Measurements from ENCODE around the gene PPT2. TPM values are rescaled to one million over a fixed set of nuclear protein-coding genes. Genes with fewer than 3 reads are reported as not detected.
A peak's percentile ranks its signal among the peaks of the same experiment; 100 is the strongest.

PPT2 gene
- total and polyA plus RNA-seq, 2 of the 13 experiments (the other 11 are each of a cell fraction or from before 2014, with no cell fraction given): 39.2 to 61.8 TPM

DNA sequence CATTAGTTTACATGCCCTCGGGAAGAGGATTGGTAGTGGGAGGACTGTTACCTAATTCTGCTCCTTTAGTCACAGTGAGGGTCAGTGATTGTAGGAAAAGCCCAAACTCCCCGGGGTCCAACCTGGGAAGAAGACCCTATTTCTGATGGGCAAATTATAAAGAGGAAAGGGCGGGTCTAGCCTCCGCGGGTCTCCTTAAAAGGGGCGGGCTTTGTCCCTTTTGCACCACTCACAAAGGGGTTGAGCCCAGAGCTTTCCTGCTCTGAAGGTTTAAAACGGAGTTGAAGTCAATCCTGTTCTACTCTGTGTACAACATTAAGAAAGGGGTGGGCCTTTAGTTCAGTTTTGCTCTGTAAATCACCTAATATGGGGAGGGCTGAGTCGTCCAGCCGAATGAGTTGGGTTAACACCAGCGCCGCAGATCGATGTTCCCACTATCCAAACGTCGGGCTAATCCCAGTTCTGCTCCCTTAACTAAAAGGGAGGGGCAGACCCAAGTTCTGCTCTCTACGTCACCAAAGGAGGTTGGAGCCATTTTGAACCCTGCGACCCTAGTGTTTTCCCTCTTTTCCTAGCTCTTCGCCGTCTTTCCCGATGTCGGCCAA lies 23.3 kb downstream of the PPT2 start (continued):
- TF ChIP-seq ZNF234 (CRISPR knock-in tag; conservative IDR thresholded peaks at IDR 0.05): no peak
- TF ChIP-seq, protein P1, sequence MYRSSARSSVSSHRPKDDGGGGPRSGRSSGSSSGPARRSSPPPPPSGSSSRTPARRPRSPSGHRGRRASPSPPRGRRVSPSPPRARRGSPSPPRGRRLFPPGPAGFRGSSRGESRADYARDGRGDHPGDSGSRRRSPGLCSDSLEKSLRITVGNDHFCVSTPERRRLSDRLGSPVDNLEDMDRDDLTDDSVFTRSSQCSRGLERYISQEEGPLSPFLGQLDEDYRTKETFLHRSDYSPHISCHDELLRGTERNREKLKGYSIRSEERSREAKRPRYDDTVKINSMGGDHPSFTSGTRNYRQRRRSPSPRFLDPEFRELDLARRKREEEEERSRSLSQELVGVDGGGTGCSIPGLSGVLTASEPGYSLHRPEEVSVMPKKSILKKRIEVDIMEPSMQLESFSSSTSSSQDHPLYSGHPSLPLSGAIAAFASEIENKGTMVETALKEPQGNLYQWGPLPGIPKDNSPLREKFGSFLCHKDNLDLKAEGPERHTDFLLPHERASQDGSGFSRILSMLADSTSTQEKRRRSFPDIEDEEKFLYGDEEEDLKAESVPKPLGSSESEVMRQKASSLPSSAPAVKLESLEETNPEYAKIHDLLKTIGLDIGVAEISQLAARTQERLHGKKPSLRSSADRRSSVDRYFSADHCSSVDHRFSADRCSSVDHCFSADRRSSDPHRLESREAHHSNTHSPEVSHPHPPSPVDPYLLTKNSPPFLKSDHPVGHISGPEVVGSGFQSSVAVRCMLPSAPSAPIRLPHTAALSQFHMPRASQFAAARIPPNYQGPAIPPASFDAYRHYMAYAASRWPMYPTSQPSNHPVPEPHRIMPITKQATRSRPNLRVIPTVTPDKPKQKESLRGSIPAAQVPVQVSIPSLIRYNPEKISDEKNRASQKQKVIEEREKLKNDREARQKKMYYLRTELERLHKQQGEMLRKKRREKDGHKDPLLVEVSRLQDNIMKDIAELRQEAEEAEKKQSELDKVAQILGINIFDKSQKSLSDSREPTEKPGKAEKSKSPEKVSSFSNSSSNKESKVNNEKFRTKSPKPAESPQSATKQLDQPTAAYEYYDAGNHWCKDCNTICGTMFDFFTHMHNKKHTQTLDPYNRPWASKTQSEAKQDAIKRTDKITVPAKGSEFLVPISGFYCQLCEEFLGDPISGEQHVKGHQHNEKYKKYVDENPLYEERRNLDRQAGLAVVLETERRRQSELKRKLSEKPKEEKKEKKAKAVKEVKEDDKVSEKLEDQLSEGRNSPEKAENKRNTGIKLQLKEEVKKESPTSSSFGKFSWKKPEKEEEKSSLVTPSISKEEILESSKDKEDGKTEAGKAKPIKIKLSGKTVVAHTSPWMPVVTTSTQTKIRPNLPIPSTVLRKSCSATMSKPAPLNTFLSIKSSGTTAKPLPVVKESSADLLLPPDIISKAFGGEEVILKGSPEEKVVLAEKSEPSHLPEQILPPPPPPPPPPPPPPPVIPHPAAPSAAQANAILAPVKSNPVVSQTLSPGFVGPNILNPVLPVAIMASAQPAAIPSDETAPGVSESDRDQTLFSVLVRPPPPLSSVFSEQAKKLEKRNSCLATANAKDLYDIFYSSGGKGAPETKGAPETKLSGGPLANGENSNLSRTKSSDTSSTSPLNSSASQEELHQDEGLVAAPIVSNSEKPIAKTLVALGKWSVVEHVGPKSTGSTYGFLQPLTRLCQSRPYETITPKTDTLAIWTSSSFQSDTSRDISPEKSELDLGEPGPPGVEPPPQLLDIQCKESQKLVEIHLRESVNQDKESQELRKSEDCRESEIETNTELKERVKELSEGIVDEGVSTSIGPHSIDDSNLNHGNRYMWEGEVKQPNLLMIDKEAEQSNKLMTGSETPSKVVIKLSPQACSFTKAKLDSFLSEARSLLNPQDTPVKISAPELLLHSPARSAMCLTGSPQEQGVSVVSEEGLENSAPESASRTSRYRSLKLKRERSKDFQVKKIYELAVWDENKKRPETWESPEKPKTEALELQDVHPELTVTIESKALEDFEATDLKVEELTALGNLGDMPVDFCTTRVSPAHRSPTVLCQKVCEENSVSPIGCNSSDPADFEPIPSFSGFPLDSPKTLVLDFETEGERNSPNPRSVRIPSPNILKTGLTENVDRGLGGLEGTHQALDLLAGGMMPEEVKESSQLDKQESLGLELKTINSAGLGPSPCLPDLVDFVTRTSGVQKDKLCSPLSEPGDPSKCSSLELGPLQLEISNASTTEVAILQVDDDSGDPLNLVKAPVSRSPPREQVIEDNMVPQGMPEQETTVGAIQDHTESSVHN (CRISPR knock-in tag; IDR thresholded peaks at IDR 0.05): no peak
- peak; percentile 83 for TF ChIP-seq ZBTB3 (CRISPR knock-in tag; IDR thresholded peaks at IDR 0.05; ENCODE audit: borderline replicate concordance, low read depth)
- TF ChIP-seq, protein P2, sequence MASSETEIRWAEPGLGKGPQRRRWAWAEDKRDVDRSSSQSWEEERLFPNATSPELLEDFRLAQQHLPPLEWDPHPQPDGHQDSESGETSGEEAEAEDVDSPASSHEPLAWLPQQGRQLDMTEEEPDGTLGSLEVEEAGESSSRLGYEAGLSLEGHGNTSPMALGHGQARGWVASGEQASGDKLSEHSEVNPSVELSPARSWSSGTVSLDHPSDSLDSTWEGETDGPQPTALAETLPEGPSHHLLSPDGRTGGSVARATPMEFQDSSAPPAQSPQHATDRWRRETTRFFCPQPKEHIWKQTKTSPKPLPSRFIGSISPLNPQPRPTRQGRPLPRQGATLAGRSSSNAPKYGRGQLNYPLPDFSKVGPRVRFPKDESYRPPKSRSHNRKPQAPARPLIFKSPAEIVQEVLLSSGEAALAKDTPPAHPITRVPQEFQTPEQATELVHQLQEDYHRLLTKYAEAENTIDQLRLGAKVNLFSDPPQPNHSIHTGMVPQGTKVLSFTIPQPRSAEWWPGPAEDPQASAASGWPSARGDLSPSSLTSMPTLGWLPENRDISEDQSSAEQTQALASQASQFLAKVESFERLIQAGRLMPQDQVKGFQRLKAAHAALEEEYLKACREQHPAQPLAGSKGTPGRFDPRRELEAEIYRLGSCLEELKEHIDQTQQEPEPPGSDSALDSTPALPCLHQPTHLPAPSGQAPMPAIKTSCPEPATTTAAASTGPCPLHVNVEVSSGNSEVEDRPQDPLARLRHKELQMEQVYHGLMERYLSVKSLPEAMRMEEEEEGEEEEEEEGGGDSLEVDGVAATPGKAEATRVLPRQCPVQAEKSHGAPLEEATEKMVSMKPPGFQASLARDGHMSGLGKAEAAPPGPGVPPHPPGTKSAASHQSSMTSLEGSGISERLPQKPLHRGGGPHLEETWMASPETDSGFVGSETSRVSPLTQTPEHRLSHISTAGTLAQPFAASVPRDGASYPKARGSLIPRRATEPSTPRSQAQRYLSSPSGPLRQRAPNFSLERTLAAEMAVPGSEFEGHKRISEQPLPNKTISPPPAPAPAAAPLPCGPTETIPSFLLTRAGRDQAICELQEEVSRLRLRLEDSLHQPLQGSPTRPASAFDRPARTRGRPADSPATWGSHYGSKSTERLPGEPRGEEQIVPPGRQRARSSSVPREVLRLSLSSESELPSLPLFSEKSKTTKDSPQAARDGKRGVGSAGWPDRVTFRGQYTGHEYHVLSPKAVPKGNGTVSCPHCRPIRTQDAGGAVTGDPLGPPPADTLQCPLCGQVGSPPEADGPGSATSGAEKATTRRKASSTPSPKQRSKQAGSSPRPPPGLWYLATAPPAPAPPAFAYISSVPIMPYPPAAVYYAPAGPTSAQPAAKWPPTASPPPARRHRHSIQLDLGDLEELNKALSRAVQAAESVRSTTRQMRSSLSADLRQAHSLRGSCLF (CRISPR knock-in tag; IDR thresholded peaks at IDR 0.05; ENCODE audit: borderline replicate concordance): no peak
- TF ChIP-seq GZF1 (CRISPR knock-in tag; IDR thresholded peaks at IDR 0.05): no peak
- no peak for TF ChIP-seq ZNF800 (CRISPR knock-in tag; IDR thresholded peaks at IDR 0.05)
- TF ChIP-seq YEATS4 (CRISPR knock-in tag; IDR thresholded peaks at IDR 0.05; ENCODE audit: borderline replicate concordance): 0 out of 2 replicates have a peak, but pooled peaks have one; percentile 7
- TF ChIP-seq, protein P3, sequence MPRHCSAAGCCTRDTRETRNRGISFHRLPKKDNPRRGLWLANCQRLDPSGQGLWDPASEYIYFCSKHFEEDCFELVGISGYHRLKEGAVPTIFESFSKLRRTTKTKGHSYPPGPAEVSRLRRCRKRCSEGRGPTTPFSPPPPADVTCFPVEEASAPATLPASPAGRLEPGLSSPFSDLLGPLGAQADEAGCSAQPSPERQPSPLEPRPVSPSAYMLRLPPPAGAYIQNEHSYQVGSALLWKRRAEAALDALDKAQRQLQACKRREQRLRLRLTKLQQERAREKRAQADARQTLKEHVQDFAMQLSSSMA (CRISPR knock-in tag; IDR thresholded peaks at IDR 0.05): no peak
- TF ChIP-seq TBX3 (IDR thresholded peaks at IDR 0.05; ENCODE audit: borderline replicate concordance): no peak
- TF ChIP-seq, protein P4, sequence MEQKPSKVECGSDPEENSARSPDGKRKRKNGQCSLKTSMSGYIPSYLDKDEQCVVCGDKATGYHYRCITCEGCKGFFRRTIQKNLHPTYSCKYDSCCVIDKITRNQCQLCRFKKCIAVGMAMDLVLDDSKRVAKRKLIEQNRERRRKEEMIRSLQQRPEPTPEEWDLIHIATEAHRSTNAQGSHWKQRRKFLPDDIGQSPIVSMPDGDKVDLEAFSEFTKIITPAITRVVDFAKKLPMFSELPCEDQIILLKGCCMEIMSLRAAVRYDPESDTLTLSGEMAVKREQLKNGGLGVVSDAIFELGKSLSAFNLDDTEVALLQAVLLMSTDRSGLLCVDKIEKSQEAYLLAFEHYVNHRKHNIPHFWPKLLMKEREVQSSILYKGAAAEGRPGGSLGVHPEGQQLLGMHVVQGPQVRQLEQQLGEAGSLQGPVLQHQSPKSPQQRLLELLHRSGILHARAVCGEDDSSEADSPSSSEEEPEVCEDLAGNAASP (CRISPR knock-in tag; IDR thresholded peaks at IDR 0.05; ENCODE audit: borderline replicate concordance): peak; percentile 2; the same call in 1 of the 2 replicates
